Measurements from ENCODE around the gene CCN6. TPM values are rescaled to one million over a fixed set of nuclear protein-coding genes. Genes with fewer than 3 reads are reported as not detected.

The CCN6 gene
- total and polyA plus RNA-seq, 4 donors, result 0.54 TPM; not detected in 3

- H3K9ac ChIP-seq (ENCODE audit: low read depth in 1 of 2, low read length in 2 of 2), result no peak overlapping the region
- H3K4me1 ChIP-seq (ENCODE audit: control insufficient read depth in 4 of 4, insufficient read depth in 4 of 4, low read length in 3 of 4), result peaks cover 0 to 20% (median 10%) of the 10 kb centered on the region in 4 donors
- TF ChIP-seq, protein P1, sequence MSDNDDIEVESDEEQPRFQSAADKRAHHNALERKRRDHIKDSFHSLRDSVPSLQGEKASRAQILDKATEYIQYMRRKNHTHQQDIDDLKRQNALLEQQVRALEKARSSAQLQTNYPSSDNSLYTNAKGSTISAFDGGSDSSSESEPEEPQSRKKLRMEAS (IDR thresholded peaks at IDR 0.05), result no peak
- no peak for TF ChIP-seq CTCF (IDR thresholded peaks at IDR 0.05; ENCODE audit: low read depth, low read length, missing input control)
- no peak for TF ChIP-seq YY1 (IDR thresholded peaks at IDR 0.05)
- no peak for TF ChIP-seq NR2F2 (IDR thresholded peaks at IDR 0.05)
- no peak for TF ChIP-seq REST (IDR thresholded peaks at IDR 0.05)
- TF ChIP-seq, protein P2, sequence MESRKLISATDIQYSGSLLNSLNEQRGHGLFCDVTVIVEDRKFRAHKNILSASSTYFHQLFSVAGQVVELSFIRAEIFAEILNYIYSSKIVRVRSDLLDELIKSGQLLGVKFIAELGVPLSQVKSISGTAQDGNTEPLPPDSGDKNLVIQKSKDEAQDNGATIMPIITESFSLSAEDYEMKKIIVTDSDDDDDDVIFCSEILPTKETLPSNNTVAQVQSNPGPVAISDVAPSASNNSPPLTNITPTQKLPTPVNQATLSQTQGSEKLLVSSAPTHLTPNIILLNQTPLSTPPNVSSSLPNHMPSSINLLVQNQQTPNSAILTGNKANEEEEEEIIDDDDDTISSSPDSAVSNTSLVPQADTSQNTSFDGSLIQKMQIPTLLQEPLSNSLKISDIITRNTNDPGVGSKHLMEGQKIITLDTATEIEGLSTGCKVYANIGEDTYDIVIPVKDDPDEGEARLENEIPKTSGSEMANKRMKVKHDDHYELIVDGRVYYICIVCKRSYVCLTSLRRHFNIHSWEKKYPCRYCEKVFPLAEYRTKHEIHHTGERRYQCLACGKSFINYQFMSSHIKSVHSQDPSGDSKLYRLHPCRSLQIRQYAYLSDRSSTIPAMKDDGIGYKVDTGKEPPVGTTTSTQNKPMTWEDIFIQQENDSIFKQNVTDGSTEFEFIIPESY (IDR thresholded peaks at IDR 0.05), result no peak
- TF ChIP-seq RXRA (IDR thresholded peaks at IDR 0.05), result no peak
- TF ChIP-seq FOXA2 (IDR thresholded peaks at IDR 0.05), result no peak
- H3K9me3 ChIP-seq (ENCODE audit: control insufficient read depth in 4 of 4, low read length in 3 of 4), result peaks cover 0 to 5% (median 0%) of the 10 kb centered on the region in 4 donors
- H3K36me3 ChIP-seq (ENCODE audit: control insufficient read depth in 4 of 4, insufficient read depth in 3 of 4, low read depth in 1 of 4, low read length in 3 of 4), result no peaks in the 10 kb centered on the region
- H3K4me3 ChIP-seq (ENCODE audit: low read depth in 1 of 3, low read length in 3 of 3), result no peak overlapping the region
- H3K27me3 ChIP-seq (ENCODE audit: control insufficient read depth in 4 of 4, insufficient read depth in 4 of 4, low read length in 3 of 4), result no peaks in the 10 kb centered on the region
- H3K27ac ChIP-seq (ENCODE audit: low read depth in 1 of 2, low read length in 2 of 2), result no peak overlapping the region
- WGBS, result 90% methylated on average over 4 of the region's 4 CpGs
- DNase-seq (ENCODE audit: low spot score), result no peak
Observed at GRCh38 chr6:112026933-112027332, 27.0 kb upstream of the CCN6 start.

GRCh38 chr6:112027942-112028674, 25.8 kb upstream of the CCN6 start:
- Histone ChIP-seq H3K4me1 (ENCODE audit: control insufficient read depth in 4 of 4, insufficient read depth in 4 of 4, low read length in 3 of 4) (peaks cover 0 to 20% (median 10%) of the 10 kb centered on the region in 4 donors), H3K36me3 (ENCODE audit: control insufficient read depth in 4 of 4, insufficient read depth in 3 of 4, low read depth in 1 of 4, low read length in 3 of 4) (no peaks in the 10 kb centered on the region), H3K9ac (ENCODE audit: low read depth in 1 of 2, low read length in 2 of 2) (no peak overlapping the region), H3K27ac (ENCODE audit: low read depth in 1 of 2, low read length in 2 of 2) (no peak overlapping the region), H3K4me3 (ENCODE audit: low read depth in 1 of 3, low read length in 3 of 3) (no peak overlapping the region), H3K27me3 (ENCODE audit: control insufficient read depth in 4 of 4, insufficient read depth in 4 of 4, low read length in 3 of 4) (no peaks in the 10 kb centered on the region), H3K9me3 (ENCODE audit: control insufficient read depth in 4 of 4, low read length in 3 of 4) (peaks cover 0 to 5% (median 0%) of the 10 kb centered on the region in 4 donors)
- TF ChIP-seq RAD21 (IDR thresholded peaks at IDR 0.05), result no peak
- 76% methylated on average over 3 of the region's 3 CpGs for WGBS
- no peak for DNase-seq (ENCODE audit: low spot score)

All from liver (tissue), 9 donors.